GM08714 (cell line): ENCODE data around the gene CDH24.

Source experiments
- H3K4me3 ChIP-seq: fragments of 200-500 bp; sonication (Bioruptor generic); 2 replicates; pipeline ENCODE4 v1.5.1; 2014; ENCODE audit warnings: mild to moderate bottlenecking, low read length, inconsistent platforms
- ZNF274 ChIP-seq: IDR thresholded peaks from 2 replicates; pipeline ENCODE4 v1.6.1; 2012; ENCODE audit warnings: mild to moderate bottlenecking, low read depth, low read length

The CDH24 gene

DNA sequence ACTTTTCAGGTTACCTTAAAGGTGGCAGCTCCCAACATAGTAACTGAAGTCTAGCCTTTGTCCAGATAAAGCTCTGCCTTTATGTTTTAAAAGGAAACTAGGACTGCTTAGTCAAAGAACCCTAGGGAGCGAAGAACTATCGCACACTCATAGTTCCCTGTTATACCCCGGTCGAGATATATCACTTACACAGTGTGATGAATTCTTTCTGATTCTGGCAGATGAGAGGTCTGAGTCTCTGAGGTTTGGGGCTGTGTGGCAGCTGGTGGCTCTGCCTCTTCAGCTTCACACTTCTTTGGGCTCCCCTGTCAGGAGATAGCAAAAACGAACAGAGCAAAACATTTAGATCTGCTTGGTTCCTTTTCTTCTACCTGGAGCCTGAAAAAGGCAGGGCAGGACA lies 20.6 kb upstream of the CDH24 start:
- H3K4me3 ChIP-seq = no peak overlapping the region

DNA sequence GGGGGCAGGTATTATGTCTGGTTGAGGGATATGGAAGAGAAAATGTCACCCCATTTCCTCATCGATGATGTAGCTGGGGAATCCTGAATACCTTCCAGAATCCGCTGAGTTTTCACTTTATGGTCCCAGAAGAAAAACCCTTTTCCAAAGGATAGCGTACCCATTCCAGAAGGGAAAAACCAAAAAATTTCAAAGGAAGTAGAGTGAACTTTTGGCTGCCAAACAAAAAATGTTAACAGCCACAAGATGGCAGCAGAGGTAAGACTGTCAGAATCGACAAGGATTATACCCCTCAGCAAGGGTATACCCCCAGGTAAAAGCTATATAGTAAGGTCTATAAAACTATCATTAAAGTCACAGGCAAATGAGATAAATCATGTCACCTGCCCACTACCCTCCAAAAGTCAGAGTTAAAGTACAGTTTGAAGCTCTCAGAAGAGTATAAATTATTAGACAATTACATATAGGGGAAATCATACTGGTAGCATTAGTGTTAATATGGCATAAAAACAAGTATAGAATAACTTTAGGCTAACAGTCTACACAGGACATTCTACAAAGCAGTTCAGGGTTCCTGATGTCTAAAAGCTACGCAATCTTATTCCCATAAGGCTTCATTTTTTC lies 19.6 kb upstream of the CDH24 start:
- TF ChIP-seq ZNF274 = no peak
- no peak overlapping the region for H3K4me3 ChIP-seq

More for the DNA sequence above, 20.6 kb upstream of the CDH24 start:
- no peak for TF ChIP-seq ZNF274

DNA sequence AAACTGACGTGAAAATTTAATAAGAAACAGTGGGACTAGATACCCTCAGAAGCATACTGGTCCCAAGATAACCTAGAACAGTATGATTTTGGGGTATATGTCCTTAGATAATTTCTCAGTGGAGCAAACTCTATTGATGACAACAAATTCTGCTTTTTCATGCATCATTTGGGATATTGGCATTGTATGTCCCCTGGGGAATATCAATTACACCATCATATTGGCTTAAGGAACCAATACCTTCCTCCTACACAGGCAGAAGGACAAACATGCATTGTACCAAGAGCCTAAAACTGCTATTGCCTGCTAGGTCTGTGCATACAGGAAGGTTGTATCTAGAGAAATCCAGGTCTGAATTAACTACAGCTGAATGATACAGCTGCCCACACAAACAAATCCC lies 17.6 kb upstream of the CDH24 start:
- no peak overlapping the region for H3K4me3 ChIP-seq
- no peak for TF ChIP-seq ZNF274

DNA sequence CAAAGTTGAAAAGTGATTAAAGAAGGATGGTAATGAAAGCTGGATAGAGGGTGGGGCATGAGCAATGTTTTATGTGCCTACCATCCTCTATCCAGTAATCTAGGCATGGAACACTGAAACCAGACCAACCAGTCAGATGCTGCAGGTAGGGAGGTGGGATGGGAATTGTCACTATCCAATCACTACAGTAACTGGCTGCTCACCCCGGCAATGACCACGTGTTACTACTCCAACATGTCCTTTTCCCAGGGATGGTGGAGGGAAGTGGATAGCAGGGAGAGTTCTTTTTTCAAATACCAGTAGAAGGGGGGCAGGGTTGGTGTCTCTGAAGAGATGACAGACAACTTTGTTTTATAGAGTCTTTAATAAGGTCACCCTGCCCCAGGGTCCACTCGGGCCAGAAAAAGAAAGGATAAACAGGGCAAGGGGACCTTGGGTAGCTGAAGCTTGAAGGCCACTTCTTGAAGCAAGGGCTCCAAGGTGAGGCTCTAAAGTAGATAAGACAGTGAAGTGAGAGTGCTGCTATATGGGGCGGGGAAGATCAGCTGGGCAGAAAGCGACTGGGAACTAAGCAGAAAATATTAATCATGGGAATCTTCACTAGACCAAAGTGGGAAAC lies 14.7 kb upstream of the CDH24 start:
- TF ChIP-seq ZNF274 = no peak
- H3K4me3 ChIP-seq = no peak overlapping the region; the same call in 1 of the 2 replicates

DNA sequence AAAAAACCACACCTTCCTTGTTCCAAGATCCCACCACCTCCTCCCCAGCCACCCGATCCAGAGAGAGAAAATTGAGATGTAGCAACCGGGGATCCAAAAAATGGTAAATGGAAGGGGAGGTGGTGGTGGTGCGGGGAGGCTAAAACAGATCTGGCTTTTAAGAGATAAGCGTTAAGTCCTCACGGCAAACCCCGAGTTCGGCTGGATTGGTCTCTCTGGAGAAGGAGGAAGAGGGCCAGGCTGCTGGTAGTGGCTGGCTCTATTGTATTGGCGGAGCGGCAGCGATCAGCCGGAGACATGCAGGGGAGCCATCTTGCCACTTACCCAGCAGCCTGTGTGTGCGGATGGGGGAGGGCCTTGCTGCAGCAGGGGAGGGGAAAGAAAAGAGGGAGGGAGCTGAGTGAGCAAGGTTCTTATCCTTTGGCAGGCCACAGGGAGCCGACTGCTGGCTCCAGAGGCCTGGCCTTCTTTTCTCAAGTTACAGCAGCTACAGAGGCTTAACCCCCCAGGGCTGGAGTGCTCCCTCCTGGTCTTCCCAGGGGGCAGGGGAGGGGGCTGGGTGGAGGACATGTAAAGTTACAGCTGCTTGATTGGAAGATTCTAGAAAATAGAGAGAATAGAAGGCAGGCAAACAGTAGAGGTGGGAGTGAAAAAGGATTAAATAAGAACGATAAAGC lies 14.1 kb upstream of the CDH24 start:
- no peak for TF ChIP-seq ZNF274

DNA sequence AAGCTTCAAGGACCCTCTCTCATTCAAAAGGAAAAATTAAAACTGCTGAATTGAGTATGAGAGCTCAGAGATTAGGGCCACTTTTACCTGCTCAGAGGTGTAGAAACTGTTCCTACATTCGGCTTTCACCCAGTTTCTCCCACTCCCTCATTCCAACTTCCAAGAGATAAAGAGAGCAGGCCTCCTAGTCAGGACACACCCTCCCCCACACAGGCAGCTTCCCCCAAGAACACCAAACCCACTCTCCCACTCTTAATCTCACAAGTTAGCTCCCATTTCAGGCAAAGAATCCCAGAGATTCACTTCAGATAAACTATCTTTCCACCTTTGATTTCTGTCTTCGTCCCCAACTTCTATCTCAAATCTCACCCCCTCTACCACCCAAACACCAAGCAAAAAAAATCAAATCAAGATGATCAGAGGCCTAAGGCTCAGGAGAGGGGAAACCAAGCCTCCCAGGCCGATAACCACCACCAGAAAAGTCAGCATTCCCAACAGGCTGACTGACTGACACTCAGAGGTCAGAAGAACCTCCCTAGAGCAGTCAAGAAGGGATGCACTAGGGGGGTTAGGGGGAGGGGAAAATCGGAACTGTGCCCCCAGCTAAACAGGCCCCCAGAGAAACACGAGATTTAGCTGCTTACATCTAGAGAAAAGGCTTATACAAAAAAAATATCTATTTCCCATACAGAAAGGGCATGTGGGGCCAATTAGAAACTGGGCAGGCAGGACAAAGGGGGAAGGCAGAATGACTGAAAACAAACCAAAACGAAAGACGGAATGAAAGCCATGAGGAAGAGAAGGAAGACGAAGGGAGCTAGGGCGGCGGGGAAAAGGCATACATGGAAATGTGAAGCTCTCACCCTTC lies 13.2 kb upstream of the CDH24 start:
- no peak for TF ChIP-seq ZNF274
- peak overlapping the region; percentile 87 for H3K4me3 ChIP-seq

More for the DNA sequence above, 14.1 kb upstream of the CDH24 start:
- peak overlapping the region; percentile 87 for H3K4me3 ChIP-seq

DNA sequence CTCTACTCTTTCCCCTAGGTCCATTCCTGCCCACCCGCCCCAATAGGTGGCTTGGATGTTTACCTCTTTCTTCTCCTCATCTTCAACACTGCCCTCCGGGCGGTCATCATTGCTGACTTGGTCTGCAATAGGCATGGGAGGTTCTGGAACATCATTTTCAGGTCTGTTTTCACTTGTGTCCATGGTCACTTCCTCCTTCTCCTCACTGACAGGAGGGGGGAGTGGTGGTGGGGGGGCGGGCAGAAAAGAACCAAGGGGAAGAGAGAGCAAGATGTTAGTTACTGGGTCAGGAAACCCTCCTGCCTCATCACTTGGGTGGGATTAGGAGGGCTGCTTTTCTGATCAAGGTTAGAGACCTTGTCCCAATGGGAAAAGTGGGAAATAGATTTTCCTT lies 12.1 kb upstream of the CDH24 start:
- TF ChIP-seq ZNF274 = no peak
- no peak overlapping the region for H3K4me3 ChIP-seq

DNA sequence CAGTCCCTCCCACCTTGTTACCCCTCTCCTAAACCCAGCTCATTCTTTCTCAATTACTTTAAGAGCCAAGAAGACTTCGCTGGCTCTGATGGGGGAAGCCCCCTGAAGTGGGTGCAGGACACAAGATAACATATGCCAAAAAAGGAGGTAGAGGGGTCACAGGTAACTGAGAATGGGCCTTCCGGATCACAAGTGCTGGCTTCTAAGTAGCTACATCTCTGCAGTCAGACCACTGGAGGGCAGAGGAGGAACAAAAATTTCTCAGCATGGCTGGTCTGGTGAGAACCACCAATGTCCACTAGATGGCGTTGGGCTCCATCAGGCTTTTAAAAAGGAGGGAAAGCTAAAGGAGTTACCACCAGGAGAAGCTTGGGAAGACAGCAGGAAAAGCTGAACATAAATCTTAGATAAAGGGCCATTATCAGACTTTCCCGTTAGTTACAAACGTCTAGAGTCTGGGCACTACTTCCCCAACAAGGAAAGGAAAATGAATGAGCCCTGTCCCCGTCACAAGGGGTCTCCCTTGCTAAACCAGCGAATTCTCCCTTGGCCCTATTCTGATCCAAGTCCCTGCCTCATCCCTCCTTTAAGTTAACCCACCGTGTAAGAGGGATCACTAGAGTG lies 11.6 kb upstream of the CDH24 start:
- no peak for TF ChIP-seq ZNF274
- H3K4me3 ChIP-seq = no peak overlapping the region

DNA sequence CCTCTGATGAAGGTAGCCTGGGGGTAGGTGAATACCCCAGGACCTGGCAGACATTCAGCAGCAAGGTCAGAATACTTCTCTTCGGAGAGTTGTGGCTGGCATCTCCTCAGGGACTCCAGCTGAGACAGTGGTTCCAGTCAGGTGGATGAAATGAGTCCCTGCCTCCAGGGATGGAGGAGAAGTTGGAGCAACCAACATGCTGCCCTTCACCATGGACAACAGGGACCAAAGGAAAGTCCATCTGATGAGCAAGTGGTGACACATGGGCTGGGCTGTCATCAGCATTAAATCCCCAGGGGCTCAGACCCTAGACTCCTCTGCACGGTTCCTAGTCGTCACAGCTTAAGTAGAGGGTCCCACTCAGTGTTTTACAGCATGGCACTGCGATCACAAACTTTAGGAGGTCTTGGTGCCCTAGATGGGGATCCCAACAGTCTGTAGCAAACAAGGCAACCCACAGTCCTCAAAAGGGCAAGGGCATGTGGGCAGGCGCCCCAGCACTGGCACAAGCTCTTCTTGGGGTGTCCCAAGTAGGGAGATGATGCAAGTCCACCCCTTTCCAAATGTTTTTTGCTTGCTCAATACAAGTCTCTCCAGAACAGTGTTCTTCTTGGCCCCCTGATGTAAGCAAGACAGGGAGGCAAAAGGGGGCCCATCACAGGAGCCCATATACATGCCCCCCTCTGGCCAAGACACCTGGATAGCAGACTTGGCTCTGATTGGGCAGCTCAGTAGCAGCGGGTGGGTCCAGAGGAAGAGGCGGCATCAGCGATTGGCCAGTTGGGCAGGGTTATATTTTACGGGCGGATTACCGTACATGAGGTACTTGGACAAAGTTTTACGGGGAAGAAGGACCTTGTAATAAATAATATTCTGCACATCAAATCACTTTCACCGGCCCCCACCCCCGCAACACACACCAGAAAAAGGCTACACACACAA lies 10.8 kb upstream of the CDH24 start:
- H3K4me3 ChIP-seq = no peak overlapping the region
- no peak for TF ChIP-seq ZNF274

DNA sequence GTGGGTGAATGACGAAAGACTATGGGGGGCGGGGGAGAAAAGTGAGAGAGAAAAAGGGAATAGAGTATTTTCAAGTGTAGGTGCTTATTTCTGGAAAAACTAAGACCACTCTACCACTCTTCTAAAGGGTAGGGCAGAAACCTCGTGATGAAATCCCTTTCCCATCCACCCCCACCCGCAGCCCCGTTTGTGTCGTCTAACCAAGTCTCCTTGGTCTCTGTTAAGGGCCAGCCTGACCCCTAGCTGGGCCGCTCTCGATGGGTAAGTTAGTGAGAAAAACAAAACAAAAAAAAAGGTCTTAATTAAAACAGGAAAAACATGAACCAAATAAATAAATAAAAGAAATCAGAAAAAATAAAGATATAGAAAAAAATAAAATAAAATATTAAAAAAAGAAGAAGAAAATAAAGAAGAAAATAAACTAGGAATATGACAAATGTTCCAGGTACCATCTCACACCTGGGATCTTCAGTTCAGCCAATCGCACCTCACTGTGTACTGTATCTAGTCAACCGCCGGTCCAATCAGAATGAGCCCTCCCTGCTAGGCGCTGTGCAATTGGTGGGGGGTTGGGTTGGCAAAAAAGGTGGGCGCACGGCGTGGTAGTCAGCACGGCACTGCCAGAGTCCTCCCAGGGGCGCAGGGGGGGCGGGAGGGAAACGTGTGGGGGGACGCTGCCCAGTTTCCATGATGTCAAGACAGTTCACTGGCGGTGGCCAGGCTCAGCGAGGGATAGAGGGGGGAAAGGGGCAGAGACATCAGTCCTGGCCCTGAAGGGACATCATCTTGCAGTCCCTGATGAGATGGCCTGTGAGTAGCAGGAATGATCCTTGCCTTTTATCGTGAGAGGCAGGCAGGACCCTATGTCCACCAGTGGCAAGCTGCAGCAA lies 9.8 kb upstream of the CDH24 start:
- no peak overlapping the region for H3K4me3 ChIP-seq
- TF ChIP-seq ZNF274 = no peak

DNA sequence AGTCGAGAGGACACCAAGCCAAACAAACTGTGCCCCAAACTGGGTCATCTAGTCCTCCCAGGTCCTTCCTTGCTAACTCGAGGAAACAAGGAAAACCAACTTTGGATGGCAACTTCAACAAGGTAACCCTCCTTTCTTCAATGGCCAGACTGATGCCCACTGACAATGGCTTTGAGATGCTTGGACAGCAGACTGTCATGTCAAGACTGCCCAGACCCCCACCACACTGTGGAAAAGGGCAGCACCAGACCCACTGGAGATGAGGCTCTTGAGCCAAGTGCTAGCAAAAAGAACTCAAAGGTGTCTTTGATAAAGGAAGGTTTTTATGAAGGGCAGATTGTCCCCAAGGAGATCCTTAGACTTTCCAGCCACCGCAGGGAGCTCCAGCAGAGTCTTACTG lies 9.0 kb upstream of the CDH24 start:
- H3K4me3 ChIP-seq = no peak overlapping the region
- no peak for TF ChIP-seq ZNF274

DNA sequence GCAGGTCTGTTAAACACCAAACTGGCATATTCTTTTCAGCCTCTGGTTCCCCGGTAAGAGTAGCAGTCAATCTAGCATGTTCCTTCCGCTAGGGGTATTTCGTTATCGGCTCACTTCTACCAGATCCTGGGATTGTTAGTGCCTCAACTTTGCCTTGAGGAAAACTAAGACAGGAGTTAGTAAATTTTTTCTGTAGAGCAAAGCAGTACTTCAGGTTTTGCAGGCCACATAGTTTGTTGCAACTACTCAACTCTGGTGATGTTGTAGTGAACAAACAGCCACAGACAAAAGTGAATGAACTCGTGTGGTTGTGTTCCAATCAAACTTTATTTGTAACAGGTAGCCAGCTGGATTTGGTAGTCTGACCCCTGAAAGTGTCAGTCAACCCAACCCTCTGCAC lies 6.3 kb upstream of the CDH24 start:
- no peak for TF ChIP-seq ZNF274
- H3K4me3 ChIP-seq = no peak overlapping the region

DNA sequence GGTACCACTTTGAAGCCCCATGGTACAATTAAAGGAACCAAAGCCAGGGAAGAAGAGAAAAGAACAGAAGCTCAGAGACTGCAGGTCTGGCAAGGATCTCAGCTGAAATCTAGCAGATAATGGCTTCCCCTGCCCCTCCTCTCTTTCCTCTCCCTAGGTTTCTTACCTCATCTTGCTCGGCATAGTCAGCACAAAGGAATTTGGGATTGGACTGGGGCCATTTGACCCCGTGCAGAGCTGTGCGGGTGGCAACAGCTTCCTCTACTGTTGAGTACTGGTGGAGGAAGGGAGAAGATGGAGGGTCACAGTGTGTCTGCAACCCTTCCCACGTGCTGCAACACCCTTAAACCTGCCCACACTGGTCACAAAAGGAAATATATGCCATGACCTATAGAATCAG lies 4.7 kb upstream of the CDH24 start:
- no peak for TF ChIP-seq ZNF274
- H3K4me3 ChIP-seq = no peak overlapping the region
